Heart left ventricle (tissue), 16 donors: ENCODE results near the gene PTBP3. TPM values are rescaled to one million over a fixed set of nuclear protein-coding genes. Genes with fewer than 3 reads are reported as not detected.
"Not testable (repeated sequence)": the region's sequence is repeated elsewhere in the genome, so short reads cannot be mapped to it uniquely, and the experiment has no call there.

ENCODE experiments used
- ATAC-seq, 4 donors: fragments of 200-7000 bp; cut with Tn5 transposase; one replicate each; pipeline ENCODE4 v1.9.1; 2020 to 2022; ENCODE audit warnings: moderate library complexity in 4 of 4, mild to moderate bottlenecking in 3 of 4, moderate number of reproducible peaks in 1 of 4
- DNase-seq, 5 donors: peaks; one replicate each; pipeline ENCODE4 v3.0.0-alpha.2; 2020
- H3K27ac ChIP-seq, 12 donors: fragments of 200-600 bp; sonication (generic) in 4 of 12; one replicate each; pipeline versions ENCODE4 v1.5.0 to v1.8.0; 2016 to 2022; ENCODE audit warnings: mild to moderate bottlenecking in 2 of 12
- H3K27me3 ChIP-seq, 9 donors: fragments of 200-600 bp; sonication (generic) in 2 of 9; one replicate each; pipeline versions ENCODE4 v1.5.1 to v1.8.0; 2016 to 2022; ENCODE audit warnings: mild to moderate bottlenecking in 3 of 9
- H3K36me3 ChIP-seq, 9 donors: fragments of 200-600 bp; sonication (generic) in 2 of 9; one replicate each; pipeline versions ENCODE4 v1.5.0 to v1.8.0; 2018 to 2022; ENCODE audit warnings: mild to moderate bottlenecking in 2 of 9
- H3K4me1 ChIP-seq, 12 donors: fragments of 200-600 bp; sonication (generic) in 4 of 12; one replicate each; pipeline versions ENCODE4 v1.5.0 to v1.8.0; 2016 to 2022; ENCODE audit warnings: mild to moderate bottlenecking in 3 of 12
- H3K4me3 ChIP-seq, 12 donors: fragments of 200-600 bp; sonication (generic) in 4 of 12; one replicate each; pipeline versions ENCODE4 v1.5.0 to v1.8.0; 2017 to 2022; ENCODE audit warnings: mild to moderate bottlenecking in 9 of 12, moderate library complexity in 4 of 12
- H3K9me3 ChIP-seq, 12 donors: fragments of 200-600 bp; sonication (generic) in 4 of 12; one replicate each; pipeline versions ENCODE4 v1.5.0 to v1.8.0; 2016 to 2022; ENCODE audit warnings: mild to moderate bottlenecking in 1 of 12
- CTCF ChIP-seq, 12 donors: fragments of 200-600 bp; sonication (generic) in 4 of 12; IDR thresholded peaks; one replicate each; pipeline versions ENCODE4 v1.5.0 to v1.8.0; 2018 to 2022; ENCODE audit warnings: antibody characterized with exemption in 12 of 12, mild to moderate bottlenecking in 5 of 12
- POLR2A ChIP-seq, 2 donors: fragments of 450-650 bp; IDR thresholded peaks; one replicate each; pipeline ENCODE4 v1.6.1; 2017; ENCODE audit warnings: antibody characterized with exemption in 2 of 2, mild to moderate bottlenecking in 2 of 2, moderate library complexity in 2 of 2
- WGBS, 4 donors: extraction: QIAGEN DNeasy Blood & Tissue Kit in 2 of 4; methylation state at CpG; one replicate each; pipeline versions ENCODE4 v1.1.5 to v1.1.7; 2013 to 2018; 5-methylcytosine and 5-hydroxymethylcytosine counted together
- intact Hi-C, 10 donors: fragments of 100-400 bp; cut with DNase I; formaldehyde crosslinking; loops; one replicate each; pipeline versions ENCODE4 v1.11.1 to v1.14.2; 2022
- polyA plus RNA-seq, 2 donors: library from polyadenylated mRNA; stranded (reverse); fragments of 200-250 nt; gene quantifications; one replicate each; pipeline ENCODE4 v1.2.3, GENCODE V29; 2013
- total RNA-seq, 9 donors: library from RNA; depleted of rRNA in 2 of 9; stranded (reverse); fragments of >200 nt in 2 of 9; fragmentation: NEBNext Ultra II Directional in 3 of 9; extraction: Animal tissue kit (Norgen Biotek cat#: 25700) in 3 of 9; gene quantifications; one replicate each; pipeline versions ENCODE4 v1.1.0 to v1.2.4, GENCODE V29; 2016 to 2023
- donor health status: ischemic (EF 13 %, LVEDD 7.1; RV severe dilation, severe dysfunction).
- donor health status: healthy with polysubstance abuse.
- donor health status: DM: no; HTN: yes; CAD: no.
- donor health status: DM: no; HTN: no; CAD: no.
- donor health status: ischemic (EF 25% LVEDD 6.9; RV normal size, moderate dysfunction).
- donor health status: ischemic (EF 25% LVEDD 5.7; RV mildly dilated, moderate dysfunction).
- donor health status: healthy.
- donor health status: DM: yes; HTN: yes; CAD: no.
- donor health status: ischemic (EF 35%, LVEDD 5.7; RV mildly dilated, moderate dysfunction).
- donor health status: nonischemic (EF 11% LVEDD 7.7; RV severe dilation, severe dysfunction).
- donor health status: DM: yes; HTN: yes; CAD: no.
- donor health status: PGD.
- donor health status: ischemic (EF 29% LVEDD 5.4; RV normal size, mild dysfunction).
- donor health status: nonischemic (EF 23%, LVEDD 6.1; RV moderate dilation, normal function).

The PTBP3 gene
- total and polyA plus RNA-seq, 11 donors = 2.8 to 49.0 (median 13.7) TPM

- Histone ChIP-seq H3K9me3 (peaks cover 0 to 13% (median 0%) of the 10 kb centered on the region in 12 donors), H3K27me3 (no peaks in the 10 kb centered on the region), H3K27ac (no peak overlapping the region), H3K4me3 (no peak overlapping the region), H3K36me3 (peaks cover 0 to 26% (median 0%) of the 10 kb centered on the region in 9 donors), H3K4me1 (peaks cover 0 to 22% (median 10%) of the 10 kb centered on the region in 12 donors)
- ATAC-seq (peak in 3 of 4 donors; percentile 66 to 87 (median 82)), DNase-seq (no peak)
- intact Hi-C loops = loop anchor here in 1 of 10 donors (10.0 kb wide), 1 partner anchor 63 kb away; no protein-coding TSS in a partner anchor
- TF ChIP-seq CTCF (IDR thresholded peaks at IDR 0.05) = no peak
Measured at GRCh38 chr9:112288029-112288428, 45.4 kb downstream of the PTBP3 start.

- Histone ChIP-seq H3K4me3 (no peak overlapping the region), H3K9me3 (peaks cover 0 to 13% (median 0%) of the 10 kb centered on the region in 12 donors), H3K27ac (no peak overlapping the region), H3K27me3 (no peaks in the 10 kb centered on the region), H3K36me3 (peaks cover 0 to 25% (median 0%) of the 10 kb centered on the region in 9 donors), H3K4me1 (peaks cover 0 to 17% (median 10%) of the 10 kb centered on the region in 12 donors)
- WGBS, 4 donors = 60 to 78% (median 69%) methylated on average over 2 of the region's 2 CpGs
- DNase-seq (no peak), ATAC-seq (no peak)
- no peak for TF ChIP-seq POLR2A (IDR thresholded peaks at IDR 0.05)
- TF ChIP-seq CTCF (IDR thresholded peaks at IDR 0.05) = no peak
- intact Hi-C loops = loop anchor here in 1 of 10 donors (10.0 kb wide), 1 partner anchor 62 kb away; no protein-coding TSS in a partner anchor
Measured at GRCh38 chr9:112286926-112287325, 46.5 kb downstream of the PTBP3 start.

- Histone ChIP-seq H3K27me3 (no peaks in the 10 kb centered on the region), H3K9me3 (peaks cover 0 to 13% (median 0%) of the 10 kb centered on the region in 12 donors), H3K36me3 (peaks cover 0 to 23% (median 0%) of the 10 kb centered on the region in 9 donors), H3K27ac (no peak overlapping the region), H3K4me3 (no peak overlapping the region), H3K4me1 (peaks cover 0 to 17% (median 10%) of the 10 kb centered on the region in 12 donors)
- TF ChIP-seq CTCF (IDR thresholded peaks at IDR 0.05) (no peak), POLR2A (IDR thresholded peaks at IDR 0.05) (no peak)
- intact Hi-C loops = loop anchor here in 1 of 10 donors (10.0 kb wide), 1 partner anchor 60 kb away; no protein-coding TSS in a partner anchor
- ATAC-seq (no peak), DNase-seq (no peak)
- 92 to 99% (median 96%) methylated on average over 2 of the region's 2 CpGs for WGBS, 4 donors
Measured at GRCh38 chr9:112285056-112285455, 48.4 kb downstream of the PTBP3 start.

GRCh38 chr9:112283582-112284253 is 49.7 kb downstream of the PTBP3 start:
- H3K27me3 ChIP-seq = no peaks in the 10 kb centered on the region
- H3K27ac ChIP-seq = no peak overlapping the region
- ATAC-seq = no peak
- WGBS, 4 donors = 96 to 99% (median 98%) methylated on average over 6 of the region's 6 CpGs
- intact Hi-C loops = loop anchor here in 1 of 10 donors (10.0 kb wide), 1 partner anchor 59 kb away; no protein-coding TSS in a partner anchor
- H3K36me3 ChIP-seq = peaks cover 0 to 10% (median 0%) of the 10 kb centered on the region in 9 donors
- no peak for TF ChIP-seq CTCF (IDR thresholded peaks at IDR 0.05)
- TF ChIP-seq POLR2A (IDR thresholded peaks at IDR 0.05) = no peak
- H3K9me3 ChIP-seq = peaks cover 0 to 13% (median 0%) of the 10 kb centered on the region in 12 donors
- no peak for DNase-seq
- H3K4me1 ChIP-seq = peaks cover 0 to 13% (median 8%) of the 10 kb centered on the region in 12 donors
- H3K4me3 ChIP-seq = no peak overlapping the region

- WGBS, 4 donors = 95 to 98% (median 97%) methylated on average over 3 of the region's 3 CpGs
- H3K27me3 ChIP-seq, H3K27ac ChIP-seq, H3K4me3 ChIP-seq, ATAC-seq, H3K36me3 ChIP-seq, DNase-seq: not testable (repeated sequence)
- Histone ChIP-seq H3K9me3 (peaks cover 0 to 13% (median 0%) of the 10 kb centered on the region in 12 donors), H3K4me1 (peaks cover 0 to 10% (median 3%) of the 10 kb centered on the region in 12 donors)
- intact Hi-C loops = loop anchor here in 1 of 10 donors (10.0 kb wide), 1 partner anchor 58 kb away; no protein-coding TSS in a partner anchor
Measured at GRCh38 chr9:112282841-112283240, 50.6 kb downstream of the PTBP3 start.
